ENCODE data around the gene KAT5.
"Not testable (repeated sequence)": the region's sequence is repeated elsewhere in the genome, so short reads cannot be mapped to it uniquely, and the experiment has no call there.

KAT5 gene

DNA sequence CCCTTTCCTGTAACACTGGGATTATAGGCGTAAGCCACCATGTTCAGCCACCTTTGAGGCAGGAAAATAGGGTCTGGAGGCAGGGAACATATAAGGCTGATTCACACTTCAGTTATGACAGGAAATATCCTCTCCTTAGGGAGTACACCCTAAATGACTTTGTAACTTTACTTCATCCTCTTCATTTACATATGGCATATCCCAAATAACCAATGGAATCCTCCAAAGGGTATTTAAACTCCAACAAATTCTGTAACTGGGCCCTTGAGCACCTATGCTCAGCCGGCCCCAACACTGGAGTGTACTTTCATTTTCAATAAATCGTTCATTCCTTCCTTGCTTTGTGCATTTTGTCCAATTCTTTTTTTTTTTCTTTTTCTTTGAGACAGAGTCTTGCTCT lies 1.6 kb upstream of the KAT5 start:
- no peak for DNase-seq

DNA sequence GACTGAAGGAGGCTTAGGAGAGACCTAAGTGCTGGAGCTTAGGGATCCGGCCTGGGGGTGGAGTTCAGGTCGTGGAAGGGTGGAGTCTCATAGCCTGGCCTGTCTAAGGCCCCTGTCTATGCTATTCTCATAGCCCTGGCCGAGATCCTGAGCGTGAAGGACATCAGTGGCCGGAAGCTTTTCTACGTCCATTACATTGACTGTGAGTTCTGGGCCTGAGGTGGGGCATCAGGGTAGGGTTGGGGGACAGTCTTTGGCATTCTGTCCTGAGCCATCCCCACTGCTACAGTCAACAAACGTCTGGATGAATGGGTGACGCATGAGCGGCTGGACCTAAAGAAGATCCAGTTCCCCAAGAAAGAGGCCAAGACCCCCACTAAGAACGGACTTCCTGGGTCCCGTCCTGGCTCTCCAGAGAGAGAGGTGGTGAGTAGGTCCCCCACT lies 603 bp downstream of the KAT5 start:
- DNase-seq = no peak

DNA sequence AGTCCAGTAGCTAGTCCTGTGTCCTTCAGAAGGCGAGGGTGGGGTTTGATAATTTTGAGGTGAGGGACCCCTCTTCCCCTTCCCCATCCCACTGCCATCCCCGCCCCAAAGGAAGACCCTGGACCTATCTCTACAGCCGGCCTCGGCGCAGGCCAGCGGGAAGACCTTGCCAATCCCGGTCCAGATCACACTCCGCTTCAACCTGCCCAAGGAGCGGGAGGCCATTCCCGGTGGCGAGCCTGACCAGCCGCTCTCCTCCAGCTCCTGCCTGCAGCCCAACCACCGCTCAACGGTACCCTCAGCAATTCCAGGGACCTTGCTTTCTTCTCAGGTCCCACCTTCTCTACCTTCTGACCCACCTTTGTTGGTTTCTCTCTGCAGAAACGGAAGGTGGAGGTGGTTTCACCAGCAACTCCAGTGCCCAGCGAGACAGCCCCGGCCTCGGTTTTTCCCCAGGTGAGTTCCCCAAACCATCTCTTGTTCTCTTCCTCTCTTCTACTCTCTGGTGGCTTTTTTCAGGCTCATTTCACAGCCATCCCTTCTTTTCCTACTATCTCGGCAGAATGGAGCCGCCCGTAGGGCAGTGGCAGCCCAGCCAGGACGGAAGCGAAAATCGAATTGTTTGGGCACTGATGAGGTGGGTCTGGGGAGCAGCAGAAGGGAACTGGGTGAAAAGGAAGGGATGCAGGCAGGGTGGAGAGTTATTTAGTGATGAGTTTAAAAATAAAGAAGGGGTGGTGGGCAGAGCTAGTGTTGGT lies 1.3 kb downstream of the KAT5 start:
- no peak for DNase-seq

DNA sequence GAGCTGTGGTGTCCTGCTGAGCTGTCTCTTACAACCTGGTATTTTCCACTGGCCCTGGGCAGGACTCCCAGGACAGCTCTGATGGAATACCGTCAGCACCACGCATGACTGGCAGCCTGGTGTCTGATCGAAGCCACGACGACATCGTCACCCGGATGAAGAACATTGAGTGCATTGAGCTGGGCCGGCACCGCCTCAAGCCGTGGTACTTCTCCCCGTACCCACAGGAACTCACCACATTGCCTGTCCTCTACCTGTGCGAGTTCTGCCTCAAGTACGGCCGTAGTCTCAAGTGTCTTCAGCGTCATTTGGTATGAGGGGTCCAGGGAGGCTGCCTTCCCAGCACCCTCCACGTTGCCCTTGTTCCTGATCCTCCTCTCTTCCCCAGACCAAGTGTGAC lies 2.4 kb downstream of the KAT5 start:
- DNase-seq = no peak

DNA sequence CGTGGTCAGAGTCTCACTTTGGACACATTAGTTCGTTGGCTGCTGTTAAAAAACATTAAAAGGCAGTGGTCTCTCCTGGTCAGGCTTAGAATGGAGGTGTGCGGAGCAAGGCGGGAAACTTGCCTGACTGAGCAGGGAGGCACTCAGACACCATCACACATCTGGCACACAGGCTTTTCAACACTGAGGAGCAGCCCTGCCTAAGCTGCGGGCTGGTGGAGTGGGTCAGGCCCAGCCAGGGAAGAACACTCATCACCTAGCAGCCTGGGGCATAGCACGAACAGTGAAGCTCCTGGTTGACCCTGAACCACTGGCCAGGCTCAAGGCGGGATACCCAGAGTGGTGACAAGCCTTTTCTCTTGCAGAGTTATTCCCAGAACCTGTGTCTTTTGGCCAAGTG lies 4.2 kb downstream of the KAT5 start:
- no peak for DNase-seq

DNA sequence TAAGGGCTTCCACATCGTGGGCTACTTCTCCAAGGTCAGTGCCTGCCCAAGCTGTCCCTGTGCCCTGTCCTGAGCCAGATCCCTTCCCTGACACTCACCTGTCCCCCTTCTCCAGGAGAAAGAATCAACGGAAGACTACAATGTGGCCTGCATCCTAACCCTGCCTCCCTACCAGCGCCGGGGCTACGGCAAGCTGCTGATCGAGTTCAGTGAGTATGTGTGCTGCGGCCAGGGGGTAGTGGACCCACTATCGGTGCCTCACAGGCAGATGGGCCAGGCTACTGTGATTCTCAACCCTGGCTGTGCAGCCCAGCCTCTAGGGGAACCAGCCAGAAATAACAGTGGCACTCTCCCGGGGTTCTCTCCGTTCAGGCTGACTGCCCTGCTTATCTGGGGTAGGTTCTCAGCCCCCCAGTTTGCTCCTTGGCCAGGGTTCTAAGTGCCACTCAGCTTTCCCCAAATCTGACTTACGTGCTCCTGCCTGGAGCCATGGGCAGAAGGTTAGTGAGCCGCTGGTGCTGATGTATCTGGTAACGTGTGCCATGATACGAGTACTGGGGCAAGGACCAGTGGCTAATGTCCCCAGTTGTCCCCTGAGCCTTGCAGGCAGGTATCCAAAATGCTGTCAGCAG lies 4.8 kb downstream of the KAT5 start:
- no peak for DNase-seq

DNA sequence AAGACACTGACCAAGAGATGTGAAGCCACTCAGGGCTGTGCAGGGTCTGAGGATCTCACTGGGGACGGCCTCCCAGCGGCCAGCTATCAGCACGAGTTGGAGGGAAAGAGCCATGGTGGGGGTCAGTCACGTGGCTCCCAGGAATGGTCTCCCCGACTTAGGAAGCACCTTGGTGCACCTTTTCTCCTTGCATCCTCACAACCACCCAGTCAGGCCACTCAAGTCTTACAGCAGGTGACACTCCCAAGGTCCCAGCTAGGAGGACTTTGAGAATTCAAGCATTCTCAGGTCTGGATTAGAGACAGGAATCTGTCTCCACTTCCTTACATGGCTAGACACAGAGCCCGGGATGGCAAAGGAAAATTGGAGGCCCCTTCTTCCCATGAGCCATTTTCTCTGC lies 5.9 kb downstream of the KAT5 start:
- no peak for DNase-seq

DNA sequence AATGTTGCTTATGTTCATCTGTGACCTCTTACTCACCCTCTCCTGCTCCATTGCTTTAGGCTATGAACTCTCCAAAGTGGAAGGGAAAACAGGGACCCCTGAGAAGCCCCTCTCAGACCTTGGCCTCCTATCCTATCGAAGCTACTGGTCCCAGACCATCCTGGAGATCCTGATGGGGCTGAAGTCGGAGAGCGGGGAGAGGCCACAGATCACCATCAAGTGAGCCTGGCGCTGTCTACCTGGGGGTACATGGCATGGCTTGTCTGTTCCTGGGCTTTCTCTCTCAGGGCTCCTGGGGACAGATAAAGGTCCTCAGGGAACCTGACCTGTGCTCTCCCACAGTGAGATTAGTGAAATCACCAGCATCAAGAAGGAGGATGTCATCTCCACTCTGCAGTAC lies 6.5 kb downstream of the KAT5 start:
- DNase-seq = no peak

DNA sequence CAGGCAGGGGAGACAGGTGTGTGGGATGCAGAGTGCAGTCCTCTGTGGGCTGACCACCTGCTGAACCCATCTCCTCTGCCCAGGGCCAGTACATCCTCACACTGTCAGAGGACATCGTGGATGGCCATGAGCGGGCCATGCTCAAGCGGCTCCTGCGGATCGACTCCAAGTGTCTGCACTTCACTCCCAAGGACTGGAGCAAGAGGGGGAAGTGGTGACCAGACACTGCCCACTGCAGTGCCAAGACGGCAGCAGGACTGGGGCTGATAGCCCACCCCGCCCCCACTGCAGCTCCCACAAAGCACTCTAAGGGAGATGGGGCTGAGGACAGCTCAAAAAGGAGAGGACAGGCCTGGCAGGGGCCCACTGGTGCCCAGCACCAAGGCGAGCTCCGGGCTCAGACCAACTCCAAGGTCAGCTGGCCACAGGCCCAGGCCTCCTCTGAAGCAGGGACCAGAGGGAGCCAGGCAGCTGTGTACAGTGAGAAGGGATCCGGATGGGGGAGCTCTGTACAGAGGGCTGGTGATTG lies 7.0 kb downstream of the KAT5 start:
- DNase-seq = no peak

DNA sequence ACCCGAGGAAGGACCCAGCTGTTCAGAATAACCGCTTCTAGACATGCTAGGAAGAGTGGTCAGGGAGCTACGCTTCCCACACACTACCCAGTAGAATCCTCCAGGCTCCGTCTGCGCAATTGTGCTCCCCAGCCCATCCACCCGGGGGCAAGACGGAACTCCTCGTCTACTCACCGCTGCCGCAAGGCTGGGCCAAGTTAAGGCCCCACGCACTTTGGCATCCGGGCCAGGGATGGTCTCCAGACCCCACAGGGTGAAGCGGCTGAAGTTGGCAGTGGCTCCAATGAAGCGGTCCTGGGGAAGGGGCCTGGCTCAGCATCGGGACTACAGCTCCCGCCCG lies 7.8 kb downstream of the KAT5 start:
- DNase-seq = no peak

DNA sequence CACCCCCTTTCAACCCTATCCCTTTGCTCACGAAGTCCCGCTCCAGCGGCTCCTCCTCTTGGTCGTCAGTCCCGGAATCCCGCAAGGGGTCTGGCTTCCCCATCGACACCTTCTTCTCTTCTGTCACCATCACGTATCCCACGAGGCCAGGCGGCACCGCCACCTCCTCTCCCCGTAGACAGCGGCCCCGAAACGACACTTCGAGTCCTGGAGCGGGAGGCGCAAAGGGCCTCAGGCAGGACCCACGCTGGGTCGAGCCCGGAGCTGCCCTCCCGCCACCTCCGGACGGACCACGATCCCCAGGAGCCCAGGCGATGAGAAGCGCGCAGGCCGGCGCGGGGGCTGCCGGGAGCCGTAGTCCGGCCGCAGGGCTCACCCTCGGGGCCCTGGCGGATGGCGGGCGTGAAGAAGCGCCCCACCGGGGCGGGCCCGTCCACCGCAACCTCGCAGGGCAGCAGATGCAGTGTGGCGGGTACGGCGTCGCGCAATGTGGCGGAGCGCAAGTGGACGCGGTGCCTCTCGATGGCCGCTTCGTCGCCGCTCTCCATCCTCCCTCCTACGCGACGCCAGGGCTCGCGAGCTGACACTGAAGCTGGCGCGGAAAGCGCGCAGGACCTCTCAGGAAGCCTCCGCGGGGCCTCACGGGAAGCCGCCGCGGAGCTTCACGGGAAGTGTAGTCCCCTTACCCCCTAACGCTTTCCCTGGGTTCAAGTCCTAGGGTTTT lies 8.3 kb downstream of the KAT5 start, which contains the start of gene RNASEH2C:
TSS of gene RNASEH2C (minus strand) at position 588 of the 724 bp plus-strand sequence. CDS start at position 548, 40 bp downstream.
- peak; percentile 81 for DNase-seq

DNA sequence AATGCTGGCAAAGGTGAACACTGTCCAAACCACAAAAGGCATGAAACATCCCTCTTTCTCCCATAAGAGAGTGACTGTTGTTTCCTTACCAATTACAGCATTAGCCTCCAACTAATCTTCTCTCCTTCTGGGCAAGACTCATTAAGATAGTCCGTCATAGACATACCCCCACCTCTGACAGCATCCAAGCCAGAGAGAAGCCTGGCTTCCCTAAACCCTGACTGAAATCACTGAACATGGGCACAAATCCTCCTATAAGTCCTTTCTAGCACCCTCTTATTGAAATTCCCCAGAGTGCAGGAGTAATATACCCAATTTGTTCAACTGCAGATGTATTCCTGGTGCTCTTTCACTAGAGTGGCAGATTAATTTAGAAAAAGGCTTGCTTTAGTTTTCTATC lies 10.2 kb downstream of the KAT5 start:
- no peak for DNase-seq

DNA sequence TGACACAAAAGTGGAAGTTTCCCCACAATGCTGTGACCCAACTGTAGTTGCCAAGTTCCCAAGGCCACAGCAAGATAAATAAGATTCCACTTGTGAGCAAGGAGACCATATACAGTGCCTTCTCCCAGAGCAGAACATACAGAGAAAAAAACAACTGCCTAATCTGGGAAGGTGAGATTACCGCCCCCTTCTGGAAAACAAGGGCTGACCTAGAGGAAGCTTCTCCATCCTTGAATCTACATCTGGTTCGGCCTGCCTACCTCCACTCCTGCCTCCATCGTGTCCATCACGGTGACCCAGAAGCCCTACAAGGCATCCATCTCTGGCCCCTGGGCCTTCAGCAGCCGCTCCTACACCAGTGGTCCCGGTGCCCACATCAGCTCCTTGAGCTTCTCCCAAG lies 14.6 kb downstream of the KAT5 start:
- no peak for DNase-seq

DNA sequence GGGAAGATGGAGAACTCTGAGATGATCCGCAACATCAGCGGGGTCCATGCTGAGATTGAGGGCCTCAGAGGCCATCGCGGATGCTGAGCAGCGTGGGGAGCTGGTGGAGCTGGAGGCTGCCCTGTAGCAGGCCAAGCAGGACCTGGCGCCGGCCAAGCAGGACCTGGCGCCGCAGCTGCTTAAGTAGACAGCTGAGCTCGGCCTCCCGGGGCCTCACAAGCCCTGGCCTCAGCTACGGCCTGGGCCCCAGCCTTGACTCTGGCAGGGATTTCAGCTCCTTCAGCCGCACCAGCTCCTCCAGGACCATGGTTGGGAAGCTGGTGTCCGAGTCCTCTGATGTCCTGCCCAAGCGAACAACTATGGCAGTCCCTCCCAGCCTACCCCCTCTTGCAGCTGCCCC lies 15.8 kb downstream of the KAT5 start:
- DNase-seq = no peak

DNA sequence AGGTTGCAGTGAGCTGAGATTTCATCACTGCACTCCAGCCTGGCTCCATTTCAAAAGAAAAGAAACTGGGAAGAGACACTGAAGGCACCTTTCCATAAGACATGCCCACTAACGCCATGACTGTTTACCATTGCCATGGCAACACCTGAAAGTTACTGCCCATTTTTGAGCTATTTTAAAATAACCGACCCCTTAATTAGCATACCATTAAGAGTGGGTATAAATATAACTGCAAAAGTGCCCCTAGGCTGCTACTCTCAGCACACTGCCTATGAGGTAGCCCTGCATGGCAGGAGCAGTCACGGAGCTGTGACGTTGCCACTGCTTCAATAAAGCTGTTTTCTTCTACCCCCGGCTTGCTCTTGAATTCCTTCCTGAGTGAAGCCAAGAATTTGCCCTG lies 18.4 kb downstream of the KAT5 start:
- DNase-seq = no peak

DNA sequence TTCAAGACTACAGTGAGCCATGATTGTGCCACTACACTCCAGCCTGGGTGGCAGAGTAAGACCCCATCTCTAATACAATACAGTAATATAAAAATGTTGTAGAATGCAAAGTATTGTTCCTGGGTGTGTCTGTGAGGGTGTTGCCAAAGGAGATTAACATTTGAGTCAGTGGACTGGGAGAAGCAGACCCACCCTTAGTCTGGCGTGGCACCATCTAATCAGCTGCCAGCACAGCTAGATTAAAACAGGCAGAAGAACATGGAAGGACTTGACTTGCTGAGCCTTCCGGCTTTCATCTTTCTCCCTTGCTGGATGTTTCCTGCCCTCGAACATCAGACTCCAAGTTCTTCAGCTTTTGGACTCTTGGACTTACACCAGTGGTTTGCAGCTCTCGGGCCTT lies 23.1 kb downstream of the KAT5 start:
- not testable (repeated sequence) for DNase-seq

DNA sequence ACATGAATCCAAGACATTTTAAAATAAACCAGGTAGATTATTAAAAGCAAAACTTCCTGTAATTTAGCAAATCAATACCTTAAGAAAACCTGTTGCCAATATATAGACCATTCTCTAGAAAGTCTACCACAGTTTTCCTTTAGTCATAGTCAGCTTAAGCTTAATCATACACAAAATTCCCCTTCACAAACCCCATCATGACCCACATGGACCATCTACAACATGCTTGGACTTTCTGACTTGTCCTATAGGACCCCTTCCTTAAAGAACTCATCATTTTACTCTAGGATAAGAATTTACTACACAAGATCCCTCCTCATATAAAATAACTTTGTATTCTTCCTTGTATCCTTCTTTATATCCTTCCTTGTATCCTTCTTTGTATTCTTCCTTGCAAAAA lies 24.8 kb downstream of the KAT5 start:
- DNase-seq = no peak

DNA sequence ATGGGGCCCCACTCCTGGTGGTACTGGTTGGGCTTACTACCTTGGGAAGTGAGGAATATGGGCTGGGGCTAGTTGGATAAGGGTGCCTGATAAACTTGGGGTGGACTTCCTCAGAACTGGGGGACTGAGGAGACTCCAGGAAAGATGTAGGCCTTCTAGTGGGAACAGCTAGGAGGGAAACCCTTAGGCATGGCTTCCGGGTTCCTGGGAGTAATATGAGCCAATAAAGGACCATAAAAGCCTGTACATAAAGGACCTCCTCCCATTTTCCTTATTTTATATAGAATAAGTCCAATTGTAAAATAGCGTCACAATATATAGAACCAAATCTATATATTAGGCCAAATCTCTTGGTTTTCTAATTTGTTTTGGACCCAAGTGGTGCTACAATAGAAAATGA lies 27.0 kb downstream of the KAT5 start:
- DNase-seq = no peak

DNA sequence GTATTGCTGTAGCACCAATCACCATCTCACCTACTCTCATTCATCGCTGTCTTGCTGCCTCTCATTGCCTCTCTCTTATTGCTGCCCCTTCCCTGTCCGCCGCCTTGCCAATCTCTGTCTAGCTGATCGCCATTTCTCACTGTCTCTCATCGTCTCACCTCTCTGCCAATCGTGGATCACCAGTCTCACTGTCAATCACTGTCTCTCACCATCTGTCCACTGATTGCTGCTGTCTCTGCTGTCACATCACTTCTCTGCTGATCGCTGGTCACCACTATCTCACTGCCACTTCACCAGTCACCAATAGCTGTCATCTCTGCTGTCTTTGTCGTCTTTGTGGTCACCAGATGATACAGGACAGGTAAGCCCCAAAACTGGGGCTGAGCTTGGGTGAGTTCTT lies 29.1 kb downstream of the KAT5 start:
- no peak for DNase-seq

DNA sequence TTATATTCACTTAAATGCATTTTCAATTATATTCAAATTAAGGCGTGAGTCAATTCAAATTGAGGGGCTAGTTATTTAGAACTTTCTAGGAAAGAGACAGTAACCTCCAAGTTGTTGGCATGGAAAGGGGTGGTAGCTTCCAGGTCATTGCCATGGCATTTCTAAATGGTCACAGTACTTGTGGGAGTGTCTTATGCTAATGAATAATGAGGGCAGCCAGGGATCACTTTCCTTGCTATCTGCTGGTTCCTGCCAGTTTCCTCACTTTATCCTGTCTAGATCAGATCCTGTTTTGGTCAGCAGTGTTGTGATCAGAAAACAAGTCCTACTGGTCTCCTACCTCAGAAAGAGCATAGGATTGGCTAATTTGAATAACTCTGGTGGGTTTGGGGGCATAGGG lies 30.3 kb downstream of the KAT5 start:
- DNase-seq = no peak

DNA sequence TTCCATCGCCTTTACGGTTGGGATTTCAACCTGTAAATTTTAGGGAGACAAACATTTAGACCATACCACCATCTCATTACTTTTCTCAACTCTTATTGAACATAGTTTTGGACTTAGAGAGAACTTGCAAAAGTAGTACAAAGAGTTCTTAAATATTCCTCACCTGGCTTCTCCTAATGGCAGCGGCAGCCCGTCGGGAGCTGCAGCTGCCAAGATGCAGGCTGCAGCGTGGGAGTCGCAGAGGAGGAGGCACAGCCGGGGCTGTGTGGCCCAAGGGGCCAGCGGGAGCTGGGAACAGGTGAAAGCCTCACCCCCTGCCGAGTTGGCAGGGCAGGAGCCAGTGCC lies 31.6 kb downstream of the KAT5 start:
- DNase-seq = no peak

DNA sequence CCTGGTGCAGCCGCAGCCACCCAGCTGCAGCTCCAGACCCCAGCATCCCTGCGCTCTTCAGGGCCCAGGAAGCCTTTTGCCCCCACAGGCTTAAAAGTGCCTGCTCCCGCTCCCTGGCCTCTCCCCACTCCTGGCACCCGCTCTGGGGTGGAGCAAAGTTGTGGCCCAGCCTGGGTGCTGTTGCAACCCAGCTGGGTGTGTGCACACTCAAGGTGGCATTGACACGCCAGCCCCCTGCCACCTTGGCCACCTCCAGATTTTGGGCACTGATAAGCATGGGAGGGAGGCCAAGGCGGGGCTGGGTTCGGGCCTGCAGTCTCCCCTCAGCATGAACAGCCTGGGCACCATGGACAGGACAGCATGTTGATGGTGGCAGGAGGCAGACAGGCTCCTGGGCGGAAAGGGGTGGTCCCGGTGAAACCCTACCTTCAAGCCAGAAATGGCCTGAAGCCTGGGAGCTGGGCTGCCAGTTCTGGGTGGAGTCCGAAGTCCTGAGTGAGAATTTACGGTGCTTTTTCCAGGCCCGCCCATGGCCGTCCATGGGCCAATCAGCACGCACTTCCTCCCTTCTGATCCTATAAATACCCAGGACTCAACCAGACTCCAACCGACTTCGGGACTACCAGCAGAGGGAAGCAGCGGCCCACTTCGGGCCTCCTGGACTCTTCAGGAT lies 32.1 kb downstream of the KAT5 start:
- DNase-seq = peak; percentile 38

DNA sequence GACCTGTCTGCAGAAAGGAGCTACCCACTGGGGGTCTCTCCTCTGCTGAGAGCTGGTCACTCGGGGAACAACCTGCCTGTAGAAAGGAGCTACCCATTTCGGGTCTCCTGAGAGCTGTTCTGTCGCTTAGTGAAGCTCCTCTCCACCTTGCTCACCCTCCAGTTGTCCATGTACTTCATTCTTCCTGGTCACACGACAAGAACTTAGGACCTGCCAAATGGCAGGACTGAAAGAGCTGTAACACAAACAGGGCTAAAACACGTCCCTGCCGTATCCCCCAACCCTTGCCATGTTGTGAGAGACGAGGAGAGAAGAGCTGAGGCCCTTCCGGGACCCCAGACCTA lies 32.6 kb downstream of the KAT5 start:
- no peak for DNase-seq

DNA sequence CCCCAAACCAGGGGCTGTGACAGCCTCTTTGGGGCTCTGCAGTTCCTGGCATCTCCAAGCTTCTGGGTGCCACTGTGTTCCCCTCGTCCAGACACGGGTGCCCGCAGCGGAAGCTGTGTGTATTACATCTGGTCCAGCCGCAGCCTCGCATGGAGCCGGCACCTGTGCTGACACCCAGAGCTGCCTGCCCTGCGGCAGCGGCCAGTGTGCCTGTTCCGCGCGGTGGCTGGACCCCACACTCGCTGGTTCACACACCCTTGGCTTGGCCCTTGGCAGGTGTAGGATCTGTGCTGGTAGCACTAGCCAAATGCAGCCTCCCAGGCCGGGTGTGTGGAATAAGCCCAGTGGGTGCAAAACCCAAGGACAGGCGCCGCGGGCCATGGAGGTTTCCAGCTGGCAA lies 33.0 kb downstream of the KAT5 start:
- no peak for DNase-seq

Measured in NCI-H2029 (cell line).